Psoas muscle (tissue), 8 donors: ENCODE results near the gene BSG. TPM values are rescaled to one million over a fixed set of nuclear protein-coding genes. Genes with fewer than 3 reads are reported as not detected.

Source experiments
- ATAC-seq, 4 donors: fragments of 200-7000 bp; cut with Tn5 transposase; one replicate each; pipeline ENCODE4 v1.9.1; 2020; ENCODE audit warnings: moderate library complexity in 3 of 4, mild to moderate bottlenecking in 2 of 4
- DNase-seq, 2 donors: peaks; one replicate each; pipeline ENCODE4 v3.0.0-alpha.2; 2020
- H3K27ac ChIP-seq: fragments of 200-600 bp; one replicate; pipeline ENCODE4 v1.8.0; 2022
- H3K27me3 ChIP-seq, 3 donors: fragments of 200-600 bp in 1 of 3; one replicate each; pipeline versions ENCODE4 v1.6.1 to v1.8.0; 2013 to 2022; ENCODE audit warnings: low read length in 2 of 3, mild to moderate bottlenecking in 2 of 3, moderate library complexity in 1 of 3; ENCODE audit not compliant: insufficient read depth in 3 of 3
- H3K36me3 ChIP-seq, 2 donors: fragments of 200-600 bp in 1 of 2; one replicate each; pipeline versions ENCODE4 v1.6.1 to v1.8.0; 2013 to 2022; ENCODE audit warnings: low read depth in 1 of 2, mild to moderate bottlenecking in 1 of 2, moderate library complexity in 1 of 2; ENCODE audit not compliant: insufficient read depth in 1 of 2
- H3K4me1 ChIP-seq: fragments of 200-600 bp; one replicate; pipeline ENCODE4 v1.8.0; 2022
- H3K4me3 ChIP-seq: fragments of 200-600 bp; one replicate; pipeline ENCODE4 v1.8.0; 2022; ENCODE audit warnings: mild to moderate bottlenecking
- H3K9me3 ChIP-seq: fragments of 200-600 bp; one replicate; pipeline ENCODE4 v1.8.0; 2022
- WGBS, 3 donors: extraction: QIAGEN DNeasy Blood & Tissue Kit; methylation state at CpG; one replicate each; pipeline versions ENCODE4 v1.1.6 to v1.1.7; 2013; 5-methylcytosine and 5-hydroxymethylcytosine counted together
- intact Hi-C, 2 donors: fragments of 100-400 bp; cut with DNase I; formaldehyde crosslinking; loops; one replicate each; pipeline versions ENCODE4 v1.11.0 to v1.14.2; 2022
- polyA plus RNA-seq, 3 donors: library from polyadenylated mRNA; stranded (reverse); fragments of 200-250 nt; gene quantifications; one replicate each; pipeline ENCODE4 v1.2.3, GENCODE V29; 2013
- total RNA-seq, 4 donors: library from RNA; stranded (reverse); fragmentation: NEBNext Ultra II Directional in 2 of 4; extraction: Animal tissue kit (Norgen Biotek cat#: 25700) in 2 of 4; gene quantifications; one replicate each; pipeline versions ENCODE4 v1.2.1 to v1.2.4, GENCODE V29; 2021 to 2023
- TF ChIP-seq, protein P1 (sequence below): fragments of 200-600 bp; IDR thresholded peaks from one replicate; pipeline ENCODE4 v1.8.0; 2022; ENCODE audit warnings: antibody characterized with exemption
- donor health status: healthy with polysubstance abuse.
- donor health status: DM: no; HTN: no; CAD: no; lungs with moderate emphysema.
- donor health status: Bipolar disorder and iron deficiency.
- donor health status: healthy.
- donor health status: DM: yes; HTN: yes; CAD: no.
- donor health status: DM: no; HTN: no; CAD: no.
- donor health status: DM: no; HTN: no; CAD: no.
- donor health status: DM: yes; HTN: yes; CAD: no.

Gene BSG
- total and polyA plus RNA-seq, 7 donors = 172 to 381 (median 299) TPM

DNA sequence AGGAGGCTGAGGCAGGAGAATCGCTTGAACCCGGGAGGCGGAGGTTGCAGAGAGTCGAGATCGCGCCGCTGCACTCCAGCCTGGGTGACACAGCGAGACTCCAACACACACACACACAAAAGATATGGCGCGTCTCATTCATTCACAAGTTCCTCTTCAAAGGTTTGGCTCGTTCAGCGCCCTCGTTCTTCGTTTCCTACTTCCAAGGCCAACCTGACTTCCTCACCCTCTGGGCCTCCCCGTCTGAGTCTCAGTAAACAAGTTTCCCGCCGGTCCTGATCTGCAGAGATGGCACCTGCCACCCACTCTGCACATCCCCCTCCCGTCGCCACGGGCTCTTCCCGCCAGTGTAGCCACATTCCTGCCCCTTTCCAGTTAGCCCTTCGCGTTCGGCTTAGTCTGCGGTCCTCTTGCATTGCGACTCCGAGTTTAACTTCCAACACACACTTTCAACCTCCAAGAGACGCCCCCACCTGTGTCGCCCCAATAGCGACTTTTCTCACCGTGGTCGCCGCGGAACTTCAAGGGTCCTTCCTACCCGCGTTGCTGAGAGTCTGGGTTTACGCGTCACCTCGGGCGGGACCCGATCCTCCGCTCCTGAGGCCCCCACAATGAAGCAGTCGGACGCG, 1.3 kb upstream of the BSG start:
- Histone ChIP-seq H3K27me3 (no peaks in the 10 kb centered on the region), H3K27ac (peak overlapping the region; percentile 60), H3K9me3 (no peaks in the 10 kb centered on the region), H3K4me1 (peaks cover 29% of the 10 kb centered on the region), H3K36me3 (no peaks in the 10 kb centered on the region), H3K4me3 (peak overlapping the region; percentile 97)
- no peak for ATAC-seq
- DNase-seq = peak in 1 of 2 donors; percentile 21
- 3 to 6% (median 5%) methylated on average over 45 of the region's 45 CpGs for WGBS, 3 donors
- TF ChIP-seq, protein P1, sequence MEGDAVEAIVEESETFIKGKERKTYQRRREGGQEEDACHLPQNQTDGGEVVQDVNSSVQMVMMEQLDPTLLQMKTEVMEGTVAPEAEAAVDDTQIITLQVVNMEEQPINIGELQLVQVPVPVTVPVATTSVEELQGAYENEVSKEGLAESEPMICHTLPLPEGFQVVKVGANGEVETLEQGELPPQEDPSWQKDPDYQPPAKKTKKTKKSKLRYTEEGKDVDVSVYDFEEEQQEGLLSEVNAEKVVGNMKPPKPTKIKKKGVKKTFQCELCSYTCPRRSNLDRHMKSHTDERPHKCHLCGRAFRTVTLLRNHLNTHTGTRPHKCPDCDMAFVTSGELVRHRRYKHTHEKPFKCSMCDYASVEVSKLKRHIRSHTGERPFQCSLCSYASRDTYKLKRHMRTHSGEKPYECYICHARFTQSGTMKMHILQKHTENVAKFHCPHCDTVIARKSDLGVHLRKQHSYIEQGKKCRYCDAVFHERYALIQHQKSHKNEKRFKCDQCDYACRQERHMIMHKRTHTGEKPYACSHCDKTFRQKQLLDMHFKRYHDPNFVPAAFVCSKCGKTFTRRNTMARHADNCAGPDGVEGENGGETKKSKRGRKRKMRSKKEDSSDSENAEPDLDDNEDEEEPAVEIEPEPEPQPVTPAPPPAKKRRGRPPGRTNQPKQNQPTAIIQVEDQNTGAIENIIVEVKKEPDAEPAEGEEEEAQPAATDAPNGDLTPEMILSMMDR = no peak
- intact Hi-C loops = loop anchor here (5.0 to 10.0 kb wide), 3 partner anchors 39 to 834 kb away; partner anchors contain the start of genes CDC34 (in 1 of the 2), DAZAP1 (in 1 of the 2) and GAMT (in 1 of the 2)

DNA sequence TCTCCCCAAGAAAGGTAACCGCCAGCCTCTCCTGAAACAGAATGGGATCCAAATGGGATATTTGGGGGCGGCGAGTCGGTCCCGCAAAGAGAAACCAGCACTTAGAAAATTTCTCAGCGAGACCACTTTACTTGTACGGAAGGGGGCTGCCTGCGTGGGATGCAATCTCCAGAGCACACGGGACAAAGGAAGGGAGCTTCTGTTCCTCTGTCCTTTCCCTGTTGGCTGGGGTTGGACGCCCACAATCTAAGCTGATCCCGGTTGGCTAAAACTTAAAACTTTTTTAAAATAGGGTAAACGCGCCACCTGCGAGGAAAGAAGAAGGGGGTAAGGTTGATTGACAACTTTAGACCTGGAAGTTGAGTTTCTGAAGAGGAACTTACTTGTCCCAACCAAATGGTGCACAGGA, 826 bp upstream of the BSG start:
- Histone ChIP-seq H3K4me3 (peak overlapping the region; percentile 97), H3K4me1 (peaks cover 34% of the 10 kb centered on the region), H3K27ac (peak overlapping the region; percentile 60), H3K36me3 (no peaks in the 10 kb centered on the region), H3K9me3 (no peaks in the 10 kb centered on the region), H3K27me3 (no peaks in the 10 kb centered on the region)
- TF ChIP-seq, protein P1 = no peak
- WGBS, 3 donors = 1 to 2% (median 2%) methylated on average over 14 of the region's 14 CpGs
- ATAC-seq (no peak), DNase-seq (no peak)
- intact Hi-C loops = loop anchor here (5.0 to 10.0 kb wide), 3 partner anchors 39 to 833 kb away; partner anchors contain the start of genes CDC34 (in 1 of the 2), DAZAP1 (in 1 of the 2) and GAMT (in 1 of the 2)

DNA sequence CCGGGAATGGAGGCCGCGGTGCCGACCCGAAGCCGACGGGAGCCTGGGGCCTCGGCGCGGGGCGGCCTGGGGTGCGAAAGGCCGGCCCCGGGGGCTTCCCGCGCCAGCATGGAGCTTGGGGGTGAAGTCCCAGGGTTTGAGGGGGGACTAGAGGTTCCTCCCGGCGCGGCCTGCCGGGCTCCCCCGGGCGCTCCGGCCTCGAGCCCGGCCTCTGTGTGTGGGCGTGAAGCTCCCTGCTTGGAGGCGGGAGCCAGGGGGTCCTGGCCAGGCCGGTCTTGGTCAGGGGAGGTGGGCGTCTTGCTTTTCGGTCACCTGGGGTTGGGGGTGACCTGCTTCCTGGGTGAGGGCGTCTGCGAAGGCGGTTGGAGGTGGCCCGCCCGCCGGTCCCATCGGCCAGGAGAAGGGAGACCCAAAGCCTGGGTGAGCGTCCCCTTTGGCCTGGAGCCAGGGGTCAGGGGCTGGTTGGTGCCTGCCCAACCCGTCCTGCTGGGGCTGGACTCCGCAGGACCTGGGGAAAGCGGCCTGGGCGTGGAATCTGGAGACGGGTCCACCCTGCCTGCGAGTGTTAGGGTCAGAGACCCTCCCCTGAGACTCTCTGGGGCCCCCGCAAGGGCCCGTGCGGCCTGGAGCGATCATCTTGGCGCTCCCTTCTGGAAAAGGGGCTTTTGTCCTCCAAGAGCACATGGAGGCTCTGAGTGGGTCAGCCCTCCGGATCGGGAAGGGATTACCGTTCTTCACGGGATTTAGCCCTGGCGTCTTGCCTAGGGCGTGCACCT, 535 bp downstream of the BSG start:
- 0 to 1% (median 0%) methylated on average over 37 to 55 of the region's 55 CpGs for WGBS, 3 donors
- no peaks in the 10 kb centered on the region for H3K27me3 ChIP-seq
- peaks cover 48% of the 10 kb centered on the region for H3K4me1 ChIP-seq
- peak overlapping the region; percentile 97 for H3K4me3 ChIP-seq
- TF ChIP-seq, protein P1 = no peak
- peaks cover 0 to 5% of the 10 kb centered on the region in 2 donors for H3K36me3 ChIP-seq
- intact Hi-C loops = loop anchor here (1.0 to 10.0 kb wide), 4 partner anchors 41 to 832 kb away; partner anchors contain the start of genes CDC34 (in 1 of the 2), DAZAP1 (in 1 of the 2) and GAMT (in 1 of the 2)
- DNase-seq = peak; percentile 59 to 80
- H3K9me3 ChIP-seq = no peaks in the 10 kb centered on the region
- peak overlapping the region; percentile 94 for H3K27ac ChIP-seq
- peak; percentile 8 to 48 (median 30) for ATAC-seq

DNA sequence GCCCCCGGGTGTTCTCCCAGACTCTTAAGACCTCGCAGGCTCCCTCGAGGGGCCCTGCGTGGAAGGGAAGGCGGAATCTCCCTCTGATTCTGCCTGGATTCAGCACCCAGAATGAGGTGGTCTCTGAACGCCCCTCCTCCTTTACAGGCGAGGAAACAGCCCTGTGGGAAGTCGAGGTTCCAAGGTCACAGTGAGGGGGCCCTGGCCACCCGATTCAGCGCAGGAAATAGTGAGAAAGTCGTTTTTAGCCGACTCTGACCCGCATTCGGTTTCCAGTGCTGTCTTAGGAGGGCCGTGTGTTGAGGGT, 1.1 kb downstream of the BSG start:
- TF ChIP-seq, protein P1 = no peak
- H3K4me1 ChIP-seq = peaks cover 52% of the 10 kb centered on the region
- DNase-seq = no peak
- H3K4me3 ChIP-seq = peak overlapping the region; percentile 97
- H3K27me3 ChIP-seq = no peaks in the 10 kb centered on the region
- peak overlapping the region; percentile 94 for H3K27ac ChIP-seq
- no peak for ATAC-seq
- no peaks in the 10 kb centered on the region for H3K9me3 ChIP-seq
- intact Hi-C loops = loop anchor here (5.0 to 10.0 kb wide), 3 partner anchors 41 to 831 kb away; partner anchors contain the start of genes CDC34 (in 1 of the 2), DAZAP1 (in 1 of the 2) and GAMT (in 1 of the 2)
- WGBS, 3 donors = 3 to 4% (median 3%) methylated on average over 15 of the region's 15 CpGs
- H3K36me3 ChIP-seq = peaks cover 0 to 10% of the 10 kb centered on the region in 2 donors
